HepG2 (cell line): ENCODE data around the gene SECTM1. TPM values are rescaled to one million over a fixed set of nuclear protein-coding genes. Genes with fewer than 3 reads are reported as not detected.
A peak's percentile ranks its signal among the peaks of the same experiment; 100 is the strongest.

Source experiments
- ARNT ChIP-seq: fragments of 450-650 bp; IDR thresholded peaks from 2 replicates; pipeline ENCODE4 v1.6.1; 2017
- GABPB1 ChIP-seq: IDR thresholded peaks from 2 replicates; pipeline ENCODE4 v1.6.1; 2016; ENCODE audit warnings: mild to moderate bottlenecking, missing genetic modification reagents, moderate library complexity, missing compliant biosample characterization
- GATAD2A ChIP-seq: IDR thresholded peaks from 2 replicates; pipeline ENCODE4 v1.6.1; 2016
- MAZ ChIP-seq, 2 experiments: sonication (generic) in 1 of 2; formaldehyde crosslinking in 1 of 2; IDR thresholded peaks; 2 replicates each; pipeline versions ENCODE4 v1.5.0 to v1.6.1; 2012 to 2020; ENCODE audit warnings: low read depth in 2 of 2, mild to moderate bottlenecking in 2 of 2, borderline replicate concordance in 1 of 2, improper control_type of control experiment in 1 of 2, low read length in 1 of 2, missing genetic modification reagents in 1 of 2, moderate library complexity in 1 of 2
- MEIS2 ChIP-seq: sonication (generic); formaldehyde crosslinking; IDR thresholded peaks from 2 replicates; pipeline ENCODE4 v1.9.0; 2021; ENCODE audit warnings: mild to moderate bottlenecking, missing genetic modification reagents
- NR2F6 ChIP-seq, 2 experiments: IDR thresholded peaks; 2 replicates each; pipeline ENCODE4 v1.6.1; 2016; ENCODE audit warnings: antibody characterized with exemption in 1 of 2, mild to moderate bottlenecking in 1 of 2
- ONECUT2 ChIP-seq: sonication (generic); formaldehyde crosslinking; IDR thresholded peaks from 2 replicates; pipeline ENCODE4 v1.4.0; 2020; ENCODE audit warnings: missing genetic modification reagents
- SIN3B ChIP-seq: fragments of 150-350 bp; IDR thresholded peaks from 2 replicates; pipeline ENCODE4 v1.6.1; 2014; ENCODE audit warnings: low read length
- TBX2 ChIP-seq: sonication (generic); formaldehyde crosslinking; IDR thresholded peaks from 2 replicates; pipeline ENCODE4 v1.5.0; 2020; ENCODE audit warnings: missing genetic modification reagents, mild to moderate bottlenecking, borderline replicate concordance
- TCF7 ChIP-seq: sonication (generic); IDR thresholded peaks from 2 replicates; pipeline ENCODE4 v1.6.1; 2016; ENCODE audit warnings: antibody characterized with exemption, low read depth
- ZNF143 ChIP-seq: sonication (generic); formaldehyde crosslinking; IDR thresholded peaks from 2 replicates; pipeline ENCODE4 v1.4.0; 2020; ENCODE audit warnings: missing genetic modification reagents
- ZNF260 ChIP-seq: sonication (generic); formaldehyde crosslinking; IDR thresholded peaks from 2 replicates; pipeline ENCODE4 v1.4.0; 2020; ENCODE audit warnings: missing genetic modification reagents, low read depth, mild to moderate bottlenecking, borderline replicate concordance
- ZNF263 ChIP-seq: sonication (generic); formaldehyde crosslinking; IDR thresholded peaks from 2 replicates; pipeline ENCODE4 v1.4.0; 2020; ENCODE audit warnings: missing genetic modification reagents
- ZNF292 ChIP-seq: sonication (generic); formaldehyde crosslinking; IDR thresholded peaks from 2 replicates; pipeline ENCODE4 v1.8.1; 2022; ENCODE audit warnings: mild to moderate bottlenecking, low read depth, missing genetic modification reagents, borderline replicate concordance
- ZNF672 ChIP-seq: sonication (generic); formaldehyde crosslinking; IDR thresholded peaks from 2 replicates; pipeline ENCODE4 v1.8.1; 2022; ENCODE audit warnings: missing genetic modification reagents
- ZNF766 ChIP-seq: sonication (generic); formaldehyde crosslinking; IDR thresholded peaks from 2 replicates; pipeline ENCODE4 v1.5.0; 2020; ENCODE audit warnings: missing genetic modification reagents, borderline replicate concordance
- polyA plus RNA-seq, 8 experiments: library from polyadenylated mRNA; depleted of rRNA in 3 of 8; stranded (reverse) in 7 of 8; unstranded in 1 of 8; fragments of >200 nt; fragmentation: Illumina TruSeq in 4 of 8; extraction: Trizol in 4 of 8; gene quantifications; 2 replicates each; pipeline versions ENCODE4 v1.2.1 to v1.2.3, GENCODE V29; 2011 to 2016; ENCODE audit warnings: low read depth in 4 of 8, missing spikeins in 1 of 8, mixed read lengths in 1 of 8; ENCODE audit not compliant: insufficient read depth in 1 of 8
- total RNA-seq, 5 experiments: library from RNA; depleted of rRNA; stranded (reverse); fragments of >200 nt; fragmentation: Illumina TruSeq; extraction: Trizol; gene quantifications; 2 replicates each; pipeline ENCODE4 v1.2.3, GENCODE V29; 2016; ENCODE audit warnings: low read depth in 1 of 5
- TF ChIP-seq, protein P1 (sequence below), 2 experiments: sonication (generic) in 1 of 2; formaldehyde crosslinking in 1 of 2; IDR thresholded peaks; 2 replicates each; pipeline versions ENCODE4 v1.4.0 to v1.6.1; 2018 to 2020; ENCODE audit warnings: missing genetic modification reagents in 2 of 2, borderline replicate concordance in 1 of 2, low read depth in 1 of 2, mild to moderate bottlenecking in 1 of 2, missing biosample characterization in 1 of 2
- TF ChIP-seq, protein P2 (sequence below): sonication (generic); formaldehyde crosslinking; IDR thresholded peaks from 2 replicates; pipeline ENCODE4 v1.4.0; 2020; ENCODE audit warnings: missing genetic modification reagents
- TF ChIP-seq, protein P3 (sequence below): sonication (generic); formaldehyde crosslinking; IDR thresholded peaks from 2 replicates; pipeline ENCODE4 v1.8.0; 2022; ENCODE audit warnings: missing genetic modification reagents, mild to moderate bottlenecking, borderline replicate concordance

The SECTM1 gene
- total and polyA plus RNA-seq, 2 of the 13 experiments (the other 11 are each of a cell fraction or from before 2014, with no cell fraction given): 3.5 to 5.3 TPM

DNA sequence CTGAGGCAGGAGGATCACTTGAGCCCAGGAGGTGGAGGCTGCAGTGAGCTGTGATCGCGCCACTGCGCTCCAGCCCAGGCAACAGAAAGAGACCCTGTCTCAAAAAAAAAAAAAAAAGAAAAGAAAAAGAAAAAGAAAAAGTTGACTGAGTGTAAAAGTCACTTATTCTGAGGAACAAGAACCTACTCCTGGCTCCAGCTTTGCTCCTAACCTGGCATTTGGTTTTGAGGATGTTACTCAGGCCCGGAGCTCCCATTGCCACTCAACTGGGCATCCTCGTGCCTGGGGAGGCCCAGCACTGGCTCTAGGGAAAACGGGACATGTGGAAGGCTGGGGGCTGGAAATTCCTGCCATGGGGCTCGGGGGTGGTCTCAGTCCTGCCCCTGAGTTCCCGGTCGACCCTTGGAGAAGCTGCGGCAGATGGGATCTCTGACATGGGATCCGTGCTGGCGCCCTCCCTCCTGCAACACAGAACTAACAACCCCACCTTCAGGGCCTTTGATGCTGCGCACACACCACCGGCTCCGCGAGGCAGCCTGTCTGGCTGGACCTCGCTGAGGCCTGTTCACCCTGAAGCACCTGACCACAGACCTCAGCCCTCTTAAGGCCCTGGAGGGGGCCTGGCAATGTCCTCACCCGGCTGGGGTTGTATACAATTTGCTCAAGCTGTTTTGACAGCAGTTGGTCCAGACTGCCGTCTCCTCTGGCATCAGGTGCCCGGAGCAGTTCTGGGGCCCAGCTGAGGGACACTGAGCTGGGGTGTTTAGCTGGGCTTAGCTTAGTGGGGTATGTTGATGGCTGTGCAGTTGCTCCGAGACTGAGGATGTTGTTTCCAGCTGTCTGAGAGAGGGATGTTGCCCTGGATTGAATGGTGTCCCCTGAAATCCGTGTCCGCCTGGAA is 28.5 kb downstream of the SECTM1 start (continued):
- TF ChIP-seq, protein P1, sequence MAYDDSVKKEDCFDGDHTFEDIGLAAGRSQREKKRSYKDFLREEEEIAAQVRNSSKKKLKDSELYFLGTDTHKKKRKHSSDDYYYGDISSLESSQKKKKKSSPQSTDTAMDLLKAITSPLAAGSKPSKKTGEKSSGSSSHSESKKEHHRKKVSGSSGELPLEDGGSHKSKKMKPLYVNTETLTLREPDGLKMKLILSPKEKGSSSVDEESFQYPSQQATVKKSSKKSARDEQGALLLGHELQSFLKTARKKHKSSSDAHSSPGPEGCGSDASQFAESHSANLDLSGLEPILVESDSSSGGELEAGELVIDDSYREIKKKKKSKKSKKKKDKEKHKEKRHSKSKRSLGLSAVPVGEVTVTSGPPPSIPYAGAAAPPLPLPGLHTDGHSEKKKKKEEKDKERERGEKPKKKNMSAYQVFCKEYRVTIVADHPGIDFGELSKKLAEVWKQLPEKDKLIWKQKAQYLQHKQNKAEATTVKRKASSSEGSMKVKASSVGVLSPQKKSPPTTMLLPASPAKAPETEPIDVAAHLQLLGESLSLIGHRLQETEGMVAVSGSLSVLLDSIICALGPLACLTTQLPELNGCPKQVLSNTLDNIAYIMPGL (CRISPR knock-in tag; IDR thresholded peaks at IDR 0.05; ENCODE audit: borderline replicate concordance in 1 of 2, low read depth in 1 of 2): no peak
- TF ChIP-seq SIN3B: no peak
- TF ChIP-seq, protein P2, sequence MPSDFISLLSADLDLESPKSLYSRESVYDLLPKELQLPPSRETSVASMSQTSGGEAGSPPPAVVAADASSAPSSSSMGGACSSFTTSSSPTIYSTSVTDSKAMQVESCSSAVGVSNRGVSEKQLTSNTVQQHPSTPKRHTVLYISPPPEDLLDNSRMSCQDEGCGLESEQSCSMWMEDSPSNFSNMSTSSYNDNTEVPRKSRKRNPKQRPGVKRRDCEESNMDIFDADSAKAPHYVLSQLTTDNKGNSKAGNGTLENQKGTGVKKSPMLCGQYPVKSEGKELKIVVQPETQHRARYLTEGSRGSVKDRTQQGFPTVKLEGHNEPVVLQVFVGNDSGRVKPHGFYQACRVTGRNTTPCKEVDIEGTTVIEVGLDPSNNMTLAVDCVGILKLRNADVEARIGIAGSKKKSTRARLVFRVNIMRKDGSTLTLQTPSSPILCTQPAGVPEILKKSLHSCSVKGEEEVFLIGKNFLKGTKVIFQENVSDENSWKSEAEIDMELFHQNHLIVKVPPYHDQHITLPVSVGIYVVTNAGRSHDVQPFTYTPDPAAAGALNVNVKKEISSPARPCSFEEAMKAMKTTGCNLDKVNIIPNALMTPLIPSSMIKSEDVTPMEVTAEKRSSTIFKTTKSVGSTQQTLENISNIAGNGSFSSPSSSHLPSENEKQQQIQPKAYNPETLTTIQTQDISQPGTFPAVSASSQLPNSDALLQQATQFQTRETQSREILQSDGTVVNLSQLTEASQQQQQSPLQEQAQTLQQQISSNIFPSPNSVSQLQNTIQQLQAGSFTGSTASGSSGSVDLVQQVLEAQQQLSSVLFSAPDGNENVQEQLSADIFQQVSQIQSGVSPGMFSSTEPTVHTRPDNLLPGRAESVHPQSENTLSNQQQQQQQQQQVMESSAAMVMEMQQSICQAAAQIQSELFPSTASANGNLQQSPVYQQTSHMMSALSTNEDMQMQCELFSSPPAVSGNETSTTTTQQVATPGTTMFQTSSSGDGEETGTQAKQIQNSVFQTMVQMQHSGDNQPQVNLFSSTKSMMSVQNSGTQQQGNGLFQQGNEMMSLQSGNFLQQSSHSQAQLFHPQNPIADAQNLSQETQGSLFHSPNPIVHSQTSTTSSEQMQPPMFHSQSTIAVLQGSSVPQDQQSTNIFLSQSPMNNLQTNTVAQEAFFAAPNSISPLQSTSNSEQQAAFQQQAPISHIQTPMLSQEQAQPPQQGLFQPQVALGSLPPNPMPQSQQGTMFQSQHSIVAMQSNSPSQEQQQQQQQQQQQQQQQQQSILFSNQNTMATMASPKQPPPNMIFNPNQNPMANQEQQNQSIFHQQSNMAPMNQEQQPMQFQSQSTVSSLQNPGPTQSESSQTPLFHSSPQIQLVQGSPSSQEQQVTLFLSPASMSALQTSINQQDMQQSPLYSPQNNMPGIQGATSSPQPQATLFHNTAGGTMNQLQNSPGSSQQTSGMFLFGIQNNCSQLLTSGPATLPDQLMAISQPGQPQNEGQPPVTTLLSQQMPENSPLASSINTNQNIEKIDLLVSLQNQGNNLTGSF (CRISPR knock-in tag): 0 out of 2 replicates have a peak, but pooled peaks have one; percentile 63
- peak; percentile 58; the same call in 1 of the 2 replicates for TF ChIP-seq MEIS2 (CRISPR knock-in tag)
- TF ChIP-seq TBX2: peak; percentile 28; the same call in 1 of the 2 replicates
- TF ChIP-seq, protein P3, sequence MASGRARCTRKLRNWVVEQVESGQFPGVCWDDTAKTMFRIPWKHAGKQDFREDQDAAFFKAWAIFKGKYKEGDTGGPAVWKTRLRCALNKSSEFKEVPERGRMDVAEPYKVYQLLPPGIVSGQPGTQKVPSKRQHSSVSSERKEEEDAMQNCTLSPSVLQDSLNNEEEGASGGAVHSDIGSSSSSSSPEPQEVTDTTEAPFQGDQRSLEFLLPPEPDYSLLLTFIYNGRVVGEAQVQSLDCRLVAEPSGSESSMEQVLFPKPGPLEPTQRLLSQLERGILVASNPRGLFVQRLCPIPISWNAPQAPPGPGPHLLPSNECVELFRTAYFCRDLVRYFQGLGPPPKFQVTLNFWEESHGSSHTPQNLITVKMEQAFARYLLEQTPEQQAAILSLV (CRISPR knock-in tag): no peak; the same call in 1 of the 2 replicates
- TF ChIP-seq ZNF672 (CRISPR knock-in tag): no peak
- no peak for TF ChIP-seq NR2F6 (IDR thresholded peaks at IDR 0.05)
- 0 out of 2 replicates have a peak, but pooled peaks have one; percentile 27 for TF ChIP-seq NR2F6 (CRISPR knock-in tag; IDR thresholded peaks at IDR 0.05)
- TF ChIP-seq ZNF292: peak; percentile 54; the same call in 1 of the 2 replicates
- TF ChIP-seq ARNT: no peak
- TF ChIP-seq ONECUT2 (CRISPR knock-in tag): no peak
- TF ChIP-seq GABPB1 (CRISPR knock-in tag): peak; percentile 18; the same call in 1 of the 2 replicates
- TF ChIP-seq ZNF263 (CRISPR knock-in tag): peak; percentile 78
- peak; percentile 27; the same call in 1 of the 2 replicates for TF ChIP-seq ZNF766
- TF ChIP-seq ZNF143 (CRISPR knock-in tag): 0 out of 2 replicates have a peak, but pooled peaks have one; percentile 23
- no peak for TF ChIP-seq ZNF260 (CRISPR knock-in tag)
- TF ChIP-seq GATAD2A (CRISPR knock-in tag): 0 out of 2 replicates have a peak, but pooled peaks have one; percentile 27
- peak; percentile 65; the same call in 1 of the 2 replicates for TF ChIP-seq TCF7
- 0 out of 2 replicates have a peak, but pooled peaks have one; percentile 16 for TF ChIP-seq MAZ (IDR thresholded peaks at IDR 0.05; ENCODE audit: borderline replicate concordance, low read depth, low read length)
- TF ChIP-seq MAZ (CRISPR knock-in tag; IDR thresholded peaks at IDR 0.05; ENCODE audit: low read depth): 0 out of 2 replicates have a peak, but pooled peaks have one; percentile 33
